GM12874 (cell line): Measurements from ENCODE around the gene ABCA3.

ENCODE experiments used
- CTCF ChIP-seq: IDR thresholded peaks from 2 replicates; pipeline ENCODE4 v1.5.1; 2011; ENCODE audit warnings: low read depth, mild to moderate bottlenecking, control low read depth, low read length, moderate library complexity; ENCODE audit not compliant: insufficient read depth

ABCA3 gene

GRCh38 chr16:2276368-2277195, 63.9 kb downstream of the ABCA3 start:
- TF ChIP-seq CTCF = no peak

DNA sequence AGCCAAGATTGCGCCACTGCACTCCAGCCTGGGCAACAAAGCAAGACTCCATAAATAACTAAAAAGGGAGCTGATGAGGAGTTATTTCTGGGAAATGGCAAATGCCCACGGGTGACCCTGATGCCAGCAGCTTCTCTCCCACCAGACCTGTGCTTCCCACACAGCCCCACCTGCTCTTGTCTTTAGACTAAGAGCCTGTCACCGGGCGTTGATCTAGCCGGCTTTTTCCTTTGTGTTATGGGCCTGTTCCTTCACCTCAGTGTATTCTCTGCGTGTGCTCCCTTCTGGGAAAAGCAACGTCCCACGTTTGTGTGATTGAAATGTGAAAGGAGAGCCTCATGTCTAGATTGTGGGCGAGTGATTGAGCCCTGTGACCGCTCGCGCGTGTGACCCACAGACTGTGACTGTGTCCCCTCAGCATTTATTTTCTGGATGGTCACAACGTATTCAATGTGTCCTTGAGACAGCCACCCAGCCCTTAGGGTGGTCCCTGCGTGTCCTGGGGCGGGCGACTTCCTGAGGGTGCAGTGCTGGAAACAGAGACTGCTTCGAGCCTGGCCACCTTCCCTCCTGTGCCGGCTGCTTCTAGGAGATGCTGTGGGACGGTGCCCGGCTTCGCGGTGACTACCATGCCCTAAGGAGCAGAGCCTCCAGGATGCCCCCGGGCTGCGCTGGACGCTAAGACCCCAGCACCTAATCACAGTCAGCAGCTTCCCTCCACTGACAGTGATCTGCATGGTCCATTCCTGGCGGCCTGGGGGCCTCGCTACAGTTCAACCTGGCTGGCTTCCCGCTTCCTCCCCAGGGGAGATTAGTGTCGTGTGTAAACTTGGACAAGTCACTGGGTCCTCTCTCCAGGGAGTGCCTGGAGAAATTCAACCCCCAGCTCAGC, 64.8 kb downstream of the ABCA3 start:
- no peak for TF ChIP-seq CTCF

- no peak for TF ChIP-seq CTCF
Measured at GRCh38 chr16:2273931-2274330, 66.6 kb downstream of the ABCA3 start.

GRCh38 chr16:2273484-2273883, 67.0 kb downstream of the ABCA3 start:
- TF ChIP-seq CTCF = no peak

DNA sequence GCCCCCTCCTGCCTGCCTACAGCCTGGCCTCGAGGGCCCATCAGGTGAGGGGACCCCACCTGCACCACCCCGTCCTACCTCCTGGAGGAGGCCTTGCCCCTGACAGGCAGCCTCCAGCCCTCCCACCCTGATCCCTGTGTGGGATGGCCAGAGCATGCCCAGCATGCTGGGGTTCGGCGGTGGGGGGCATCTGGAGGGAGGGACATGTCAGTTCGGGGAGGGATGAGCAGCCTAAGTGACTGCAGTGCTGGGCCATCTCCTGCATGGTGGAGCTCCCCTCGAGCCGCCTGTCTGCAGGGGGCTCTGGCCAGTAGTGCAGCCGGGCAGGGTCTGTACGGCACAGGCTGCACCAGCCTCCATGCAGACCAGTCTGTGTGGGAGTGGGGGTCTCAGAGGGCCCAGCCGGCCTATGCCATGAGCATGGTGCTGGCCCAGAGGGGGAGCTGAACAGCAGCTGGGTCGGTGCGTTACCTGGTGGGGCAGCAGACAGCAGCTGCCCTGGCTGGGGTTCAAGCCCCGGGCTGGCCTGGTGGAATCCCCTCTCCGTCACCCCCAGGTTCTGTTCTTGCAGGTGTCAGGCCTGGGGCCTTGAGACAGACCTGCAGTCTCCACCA, 68.6 kb downstream of the ABCA3 start:
- TF ChIP-seq CTCF = no peak

- no peak for TF ChIP-seq CTCF
Measured at GRCh38 chr16:2270588-2271470, 69.7 kb downstream of the ABCA3 start.

DNA sequence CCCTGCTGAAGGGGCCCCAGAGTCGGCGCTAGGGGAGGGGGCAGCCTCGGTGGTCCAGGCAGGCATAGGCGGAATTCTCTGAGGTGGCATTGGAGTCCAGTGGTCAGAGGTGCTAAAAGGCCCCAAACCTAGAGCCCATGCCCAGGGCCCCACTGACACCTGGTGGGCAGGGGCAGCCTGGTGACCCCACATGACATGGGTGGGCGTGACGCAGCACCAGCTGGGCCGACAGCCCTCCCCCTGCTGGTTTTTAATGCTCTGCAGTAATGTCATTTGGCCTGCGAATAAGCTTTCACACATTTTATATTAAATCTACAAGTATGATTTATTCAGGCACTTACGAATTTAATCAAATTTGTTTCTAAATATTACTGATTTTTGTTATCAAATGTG, 70.5 kb downstream of the ABCA3 start:
- no peak for TF ChIP-seq CTCF
